Right lobe of liver (tissue), 6 donors: Measurements from ENCODE around the gene INO80B. TPM values are rescaled to one million over a fixed set of nuclear protein-coding genes. Genes with fewer than 3 reads are reported as not detected.
A peak's percentile ranks its signal among the peaks of the same experiment; 100 is the strongest.
"Not testable (repeated sequence)": the region's sequence is repeated elsewhere in the genome, so short reads cannot be mapped to it uniquely, and the experiment has no call there.

Source experiments
- ATAC-seq, 4 donors: fragments of 200-7000 bp; cut with Tn5 transposase; one replicate each; pipeline ENCODE4 v1.9.1; 2020; ENCODE audit warnings: mild to moderate bottlenecking in 4 of 4, moderate library complexity in 4 of 4
- DNase-seq, 3 donors: peaks; one replicate each; pipeline ENCODE4 v3.0.0-alpha.2; 2020
- H3K27ac ChIP-seq, 3 donors: fragments of 200-600 bp; one replicate each; pipeline ENCODE4 v1.8.0; 2022
- H3K27me3 ChIP-seq, 2 donors: fragments of 200-600 bp; one replicate each; pipeline ENCODE4 v1.8.0; 2022
- H3K36me3 ChIP-seq, 4 donors: fragments of 200-600 bp; sonication (generic) in 1 of 4; one replicate each; pipeline versions ENCODE4 v1.5.1 to v1.8.0; 2017 to 2022; ENCODE audit warnings: control low read depth in 1 of 4
- H3K4me1 ChIP-seq, 4 donors: fragments of 200-600 bp; sonication (generic) in 1 of 4; one replicate each; pipeline versions ENCODE4 v1.5.1 to v1.8.0; 2017 to 2022; ENCODE audit warnings: control low read depth in 1 of 4
- H3K4me3 ChIP-seq, 3 donors: fragments of 200-600 bp; one replicate each; pipeline ENCODE4 v1.8.0; 2022
- H3K9me3 ChIP-seq, 4 donors: fragments of 200-600 bp; sonication (generic) in 1 of 4; one replicate each; pipeline versions ENCODE4 v1.5.1 to v1.8.0; 2017 to 2022; ENCODE audit warnings: control low read depth in 1 of 4
- CTCF ChIP-seq, 4 donors: fragments of 200-600 bp in 3 of 4; fragments of 450-650 bp in 1 of 4; IDR thresholded peaks; one replicate each; pipeline versions ENCODE4 v1.5.1 to v1.8.0; 2016 to 2022; ENCODE audit warnings: antibody characterized with exemption in 4 of 4, mild to moderate bottlenecking in 2 of 4
- POLR2A ChIP-seq: fragments of 450-650 bp; IDR thresholded peaks from one replicate; pipeline ENCODE4 v1.6.1; 2017; ENCODE audit warnings: antibody characterized with exemption, mild to moderate bottlenecking
- WGBS: methylation state at CpG from one replicate; pipeline ENCODE4 v1.1.6; 2018; ENCODE audit warnings: low coverage, low lambda C conversion rate; ENCODE audit not compliant: insufficient coverage; ENCODE audit errors: missing lambda C conversion rate; 5-methylcytosine and 5-hydroxymethylcytosine counted together
- intact Hi-C, 2 donors: fragments of 100-400 bp; cut with DNase I; formaldehyde crosslinking; loops; one replicate each; pipeline versions ENCODE4 v1.11.2 to v1.14.1; 2022
- total RNA-seq, 6 experiments: library from RNA; depleted of rRNA in 2 of 6; stranded (reverse); fragments of >200 nt in 2 of 6; fragmentation: NEBNext Ultra II Directional in 3 of 6; extraction: Animal tissue kit (Norgen Biotek cat#: 25700) in 3 of 6; gene quantifications; one replicate each; pipeline versions ENCODE4 v1.1.0 to v1.2.4, GENCODE V29; 2016 to 2023
- donor health status: DM: no; HTN: yes; CAD: no.
- donor health status: DM: no; HTN: no; CAD: no.
- donor health status: DM: no; HTN: no; CAD: no.
- donor health status: DM: no; HTN: yes; CAD: no.
- donor health status: DM: no; HTN: yes; CAD: no.

The INO80B gene
- total RNA-seq, 6 experiments from 2014 or later, result 3.4 to 20.3 (median 18.8) TPM

- H3K27ac ChIP-seq, result no peak overlapping the region
- H3K9me3 ChIP-seq, result no peaks in the 10 kb centered on the region
- peaks cover 0 to 20% (median 5%) of the 10 kb centered on the region in 4 donors for H3K36me3 ChIP-seq
- no CpG with 5 or more reads among the region's 5 CpGs for WGBS
- H3K4me1 ChIP-seq, result peaks cover 0 to 29% (median 5%) of the 10 kb centered on the region in 4 donors
- H3K27me3 ChIP-seq, result no peaks in the 10 kb centered on the region
- TF ChIP-seq CTCF (IDR thresholded peaks at IDR 0.05), result peak in 2 of 4 donors; percentile 9
- TF ChIP-seq POLR2A, result no peak
- intact Hi-C loops, result no loop called here
- DNase-seq (no peak), ATAC-seq (no peak)
- H3K4me3 ChIP-seq, result no peak overlapping the region
Observed at GRCh38 chr2:74474899-74475298, 20.0 kb downstream of the INO80B start.

- H3K4me3 ChIP-seq, result peak overlapping the region; percentile 93 to 99 (median 97)
- 38% methylated on average over 1 of the region's 3 CpGs for WGBS
- no peak for DNase-seq
- H3K4me1 ChIP-seq, result peaks cover 0 to 46% (median 10%) of the 10 kb centered on the region in 4 donors
- no peaks in the 10 kb centered on the region for H3K27me3 ChIP-seq
- intact Hi-C loops, result no loop called here
- peaks cover 0 to 16% (median 2%) of the 10 kb centered on the region in 4 donors for H3K36me3 ChIP-seq
- no peaks in the 10 kb centered on the region for H3K9me3 ChIP-seq
- H3K27ac ChIP-seq, result no peak overlapping the region
- TF ChIP-seq POLR2A (no peak), CTCF (IDR thresholded peaks at IDR 0.05) (no peak)
- ATAC-seq, result no peak
Observed at GRCh38 chr2:74481431-74481830, 26.5 kb downstream of the INO80B start.

GRCh38 chr2:74481961-74482800 lies 27.3 kb downstream of the INO80B start:
- intact Hi-C loops, result no loop called here
- Histone ChIP-seq H3K4me3 (peak overlapping the region; percentile 93 to 99 (median 97)), H3K36me3 (peaks cover 0 to 16% (median 2%) of the 10 kb centered on the region in 4 donors), H3K9me3 (no peaks in the 10 kb centered on the region), H3K27ac (peak overlapping the region; percentile 71 to 84 (median 80)), H3K4me1 (peaks cover 0 to 46% (median 13%) of the 10 kb centered on the region in 4 donors), H3K27me3 (no peaks in the 10 kb centered on the region)
- WGBS, result 4% methylated on average over 8 of the region's 80 CpGs
- DNase-seq (peak in 1 of 3 donors; percentile 52), ATAC-seq (peak; percentile 52 to 65 (median 59))
- TF ChIP-seq CTCF (IDR thresholded peaks at IDR 0.05) (no peak), POLR2A (no peak)

GRCh38 chr2:74482801-74483674 lies 28.2 kb downstream of the INO80B start, which contains the start of the genes CCDC142 and TTC31:
Gene CCDC142 (minus strand): TSS chr2:74482998. CDS start chr2:74482837, 161 bp downstream.
Gene TTC31 (plus strand): TSS chr2:74483081. CDS start chr2:74483096, 15 bp downstream.
- TF ChIP-seq CTCF (IDR thresholded peaks at IDR 0.05) (peak; percentile 88 to 92 (median 90)), POLR2A (peak; percentile 57)
- under 1% methylated on average over 35 of the region's 50 CpGs for WGBS

GRCh38 chr2:74483675-74484164 lies 28.8 kb downstream of the INO80B start:
- H3K9me3 ChIP-seq, H3K27me3 ChIP-seq, DNase-seq, intact Hi-C loops, ATAC-seq: not testable (repeated sequence)
- Histone ChIP-seq H3K27ac (peak overlapping the region in 1 of 3 donors; percentile 84), H3K36me3 (peaks cover 0 to 16% (median 2%) of the 10 kb centered on the region in 4 donors), H3K4me3 (peak overlapping the region; percentile 93 to 99 (median 97)), H3K4me1 (peaks cover 0 to 55% (median 19%) of the 10 kb centered on the region in 4 donors)
- WGBS, result 64% methylated on average over 17 of the region's 19 CpGs

More at GRCh38 chr2:74482801-74483674, 28.2 kb downstream of the INO80B start, which contains the start of the genes CCDC142 and TTC31:
- ATAC-seq, result peak; percentile 92 to 95 (median 93)
- peak; percentile 95 to 97 (median 96) for DNase-seq
- H3K27me3 ChIP-seq, result no peaks in the 10 kb centered on the region
- intact Hi-C loops, result no loop called here
- H3K4me1 ChIP-seq, result peaks cover 0 to 48% (median 16%) of the 10 kb centered on the region in 4 donors
- H3K9me3 ChIP-seq, result no peaks in the 10 kb centered on the region
- peak within 1 kb of the TSS; percentile 71 to 84 (median 80) for H3K27ac ChIP-seq
- peak within 1 kb of the TSS; percentile 93 to 99 (median 97) for H3K4me3 ChIP-seq
- peaks cover 0 to 16% (median 2%) of the 10 kb centered on the region in 4 donors for H3K36me3 ChIP-seq
